CD4-positive, alpha-beta T cell treated with Interleukin-12 subunit alpha and Interleukin-12 subunit beta, for 1 hour (primary cell): ENCODE measurements around the gene SLAMF6.
A peak's percentile ranks its signal among the peaks of the same experiment; 100 is the strongest.
"Not testable (repeated sequence)": the region's sequence is repeated elsewhere in the genome, so short reads cannot be mapped to it uniquely, and the experiment has no call there.

Experiments
- DNase-seq: peaks from one replicate; pipeline ENCODE4 v3.0.0-alpha.2; 2020

SLAMF6 gene

DNA sequence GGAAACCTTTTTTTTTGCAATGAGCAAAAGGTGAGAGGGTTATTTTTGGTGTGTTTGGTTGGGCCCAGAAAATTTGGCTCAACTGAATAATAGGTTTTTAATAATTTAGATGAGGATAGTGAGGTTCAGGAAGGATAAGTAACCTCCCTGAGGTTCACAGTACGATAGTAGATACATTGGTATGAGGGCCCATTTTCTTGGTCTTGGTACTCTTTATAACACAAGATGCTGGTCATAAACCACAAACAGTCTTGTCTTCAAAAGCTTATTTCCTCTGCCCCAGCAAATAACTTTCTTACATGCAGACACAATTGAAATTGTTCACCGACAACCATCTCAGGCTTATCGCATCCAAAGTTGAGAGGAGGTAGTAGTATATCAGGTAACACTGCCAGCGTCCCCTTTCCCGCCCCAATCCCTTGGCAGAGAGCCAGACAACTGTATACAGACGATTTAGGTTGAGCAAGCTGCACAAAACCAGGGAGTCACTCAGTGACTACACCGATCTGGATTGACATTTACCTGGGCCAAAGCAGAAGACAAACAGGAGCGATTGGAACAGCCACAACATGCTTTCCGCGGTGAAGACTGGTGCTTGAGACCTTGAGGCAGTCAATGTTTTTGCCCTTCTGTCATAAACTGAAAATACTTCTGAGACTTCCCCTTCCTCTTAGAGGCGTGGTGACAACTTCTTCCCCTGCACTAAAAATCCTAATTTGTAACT, at the start of gene SLAMF6:
Gene SLAMF6 (minus strand): TSS at position 634 of the 724 bp plus-strand sequence. CDS start 63 bp downstream, at position 571.
- DNase-seq: peak; percentile 55

DNA sequence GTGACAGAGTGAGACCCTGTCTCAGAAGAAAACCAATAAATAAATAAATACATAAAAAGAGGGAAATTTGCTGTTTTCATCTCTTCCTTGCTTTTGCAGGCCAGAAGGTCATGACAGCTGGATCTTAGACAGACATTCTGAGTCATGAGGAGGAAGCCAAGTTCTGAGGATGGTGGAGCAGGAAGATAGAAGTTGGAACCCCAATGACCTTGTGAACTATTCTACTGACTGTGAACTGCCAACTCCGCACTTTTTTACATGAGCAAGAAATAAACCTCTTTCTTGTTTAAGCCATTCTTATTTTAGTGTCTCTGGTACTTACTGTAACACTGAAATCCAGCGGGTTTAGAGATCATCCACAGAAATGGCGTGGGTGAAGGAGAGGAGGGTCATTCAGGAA, 47.8 kb upstream of the SLAMF6 start:
- no peak for DNase-seq

DNA sequence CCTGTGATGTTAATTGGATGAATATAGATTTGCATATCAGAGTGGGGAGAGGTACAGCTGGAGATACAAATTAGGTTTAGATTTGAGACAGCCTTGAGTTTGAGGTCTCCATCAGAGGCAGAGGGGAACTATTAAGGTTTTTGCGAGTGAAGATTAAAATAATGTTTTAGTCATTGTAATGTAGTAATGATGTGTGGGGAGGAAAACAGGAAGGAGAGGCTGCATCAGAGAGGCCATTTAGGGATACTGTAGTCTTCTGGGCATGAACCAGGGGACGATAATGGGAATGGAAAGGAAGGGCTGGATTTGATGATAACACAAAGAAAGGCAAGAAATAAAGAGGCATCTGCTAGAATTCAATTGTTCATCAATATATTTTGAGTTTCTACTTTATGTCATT, 46.8 kb upstream of the SLAMF6 start:
- DNase-seq: no peak

DNA sequence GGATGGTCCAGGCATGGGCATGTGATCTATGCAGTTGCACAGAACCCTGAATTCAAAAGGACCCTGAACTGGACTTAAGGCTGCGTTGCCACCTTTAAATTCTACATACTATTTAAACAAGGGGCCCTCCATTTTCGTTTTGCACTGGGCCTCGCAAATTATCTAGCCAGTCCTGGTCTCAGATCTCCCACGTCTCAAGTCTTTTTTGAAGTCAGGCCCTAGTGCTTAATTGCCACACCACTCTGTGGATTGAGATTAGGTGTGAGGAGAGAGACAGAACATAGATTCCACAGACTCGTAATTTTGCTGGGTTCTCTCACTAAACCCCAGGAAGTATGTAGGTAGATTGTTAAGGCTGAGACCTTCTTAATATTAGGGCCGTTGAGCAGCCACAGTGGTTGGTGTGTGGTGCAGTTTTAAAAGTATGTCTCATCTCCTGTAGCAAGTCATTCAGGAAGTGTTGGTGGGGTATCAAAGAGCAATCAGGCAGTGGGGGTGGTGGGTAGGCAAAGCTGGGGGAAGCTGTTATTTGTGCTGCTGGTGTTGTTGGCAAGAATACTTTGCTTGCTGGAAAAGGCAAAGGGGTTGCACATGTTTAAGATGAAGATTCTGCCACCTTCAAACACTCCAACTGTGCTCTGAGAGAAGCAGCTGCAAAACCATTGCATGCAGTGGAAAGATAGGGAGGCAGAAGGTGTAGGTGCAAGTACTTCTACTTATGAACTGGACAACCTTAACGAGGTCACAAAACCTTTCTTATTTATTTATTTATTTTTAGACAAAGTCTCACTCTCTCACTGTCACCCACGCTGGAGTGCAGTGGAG, 45.0 kb upstream of the SLAMF6 start:
- DNase-seq: peak; percentile 78

DNA sequence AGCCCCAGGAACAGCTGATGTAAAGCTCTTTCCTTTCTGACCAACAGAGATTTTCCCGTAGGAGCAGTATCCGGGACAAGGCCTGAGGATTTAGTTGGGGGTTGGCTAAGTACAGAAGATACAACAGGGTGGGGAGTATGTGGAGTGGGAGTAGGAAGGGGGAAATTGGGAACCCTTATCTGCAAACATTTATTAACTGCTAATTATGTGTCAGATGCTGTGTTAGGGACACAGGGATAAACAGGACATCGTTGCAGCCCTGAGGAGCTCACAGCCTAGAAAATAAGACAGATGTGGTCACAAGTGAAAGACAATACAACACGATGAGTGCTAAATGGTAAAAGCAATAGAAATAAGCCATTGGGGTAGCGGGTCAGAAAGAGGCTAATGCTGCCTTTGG, 44.3 kb upstream of the SLAMF6 start:
- DNase-seq: no peak

DNA sequence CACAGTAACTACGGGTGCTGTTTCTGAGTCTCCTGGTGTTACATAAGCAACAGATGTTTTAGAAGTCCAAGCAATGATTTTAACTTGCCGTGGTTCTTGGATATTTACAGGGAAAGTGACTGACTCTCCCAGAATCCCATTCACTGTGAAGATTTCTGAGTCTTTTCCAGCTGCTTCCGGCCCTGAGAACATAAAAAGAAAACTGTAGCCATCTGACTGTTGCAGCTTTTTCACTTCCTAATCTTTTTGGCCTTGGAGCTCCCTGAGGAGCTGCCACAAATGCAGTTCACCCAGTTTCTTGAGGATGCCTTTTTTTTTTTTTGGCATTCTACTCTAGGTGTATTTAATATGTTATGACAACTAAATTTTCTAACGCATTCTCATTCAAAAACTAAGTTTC, 42.5 kb upstream of the SLAMF6 start:
- no peak for DNase-seq

DNA sequence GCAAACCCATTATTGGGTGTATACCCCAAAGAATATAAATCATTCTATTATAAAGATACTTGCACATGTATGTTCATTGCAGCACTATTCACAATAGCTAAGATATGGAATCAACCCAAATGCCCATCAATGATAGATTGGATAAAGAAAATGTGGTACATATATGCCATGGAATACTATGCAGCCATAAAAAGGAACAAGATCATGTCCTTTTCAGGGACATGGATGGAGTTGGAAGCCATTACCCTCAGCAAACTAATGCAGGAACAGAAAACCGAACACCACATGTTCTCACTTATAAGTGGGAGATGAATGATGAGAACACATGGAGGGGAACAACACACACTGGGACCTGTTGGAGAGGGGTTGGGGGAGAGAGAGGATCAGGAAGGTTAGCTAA, 40.2 kb upstream of the SLAMF6 start:
- not testable (repeated sequence) for DNase-seq

DNA sequence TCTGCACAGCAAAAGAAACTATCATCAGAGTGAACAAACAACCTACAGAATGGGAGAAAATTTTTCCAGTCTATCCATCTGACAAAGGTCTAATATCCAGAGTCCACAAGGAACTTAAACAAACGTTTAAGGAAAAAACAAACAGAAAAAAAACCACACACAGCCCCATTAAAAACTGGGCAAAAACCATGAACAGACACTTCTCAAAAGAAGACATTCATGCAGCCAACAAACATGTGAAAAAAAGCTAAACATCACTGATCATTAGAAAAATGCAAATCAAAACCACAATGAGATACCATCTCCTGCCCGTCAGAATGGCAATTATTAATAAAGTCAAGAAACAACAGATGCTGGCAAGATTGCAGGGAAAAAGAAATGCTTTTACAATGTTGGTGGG, 39.7 kb upstream of the SLAMF6 start:
- not testable (repeated sequence) for DNase-seq

DNA sequence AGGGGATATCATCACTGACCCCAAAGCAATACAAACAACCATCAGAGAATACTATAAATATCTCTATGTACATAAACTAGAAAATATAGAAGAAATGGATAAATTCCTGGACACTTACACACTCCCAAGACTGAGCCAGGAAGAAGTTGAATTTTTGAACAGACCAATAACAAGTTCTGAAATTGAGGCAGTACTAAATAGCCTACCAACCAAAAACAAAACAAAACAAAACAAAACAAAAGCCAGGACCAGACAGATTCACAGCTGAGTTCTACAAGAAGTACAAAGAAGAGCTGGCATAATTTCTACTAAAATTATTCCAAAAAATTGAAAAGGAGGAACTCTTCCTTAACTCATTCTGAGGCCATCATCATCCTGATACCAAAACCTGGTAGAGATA, 37.8 kb upstream of the SLAMF6 start:
- DNase-seq: peak; percentile 44

DNA sequence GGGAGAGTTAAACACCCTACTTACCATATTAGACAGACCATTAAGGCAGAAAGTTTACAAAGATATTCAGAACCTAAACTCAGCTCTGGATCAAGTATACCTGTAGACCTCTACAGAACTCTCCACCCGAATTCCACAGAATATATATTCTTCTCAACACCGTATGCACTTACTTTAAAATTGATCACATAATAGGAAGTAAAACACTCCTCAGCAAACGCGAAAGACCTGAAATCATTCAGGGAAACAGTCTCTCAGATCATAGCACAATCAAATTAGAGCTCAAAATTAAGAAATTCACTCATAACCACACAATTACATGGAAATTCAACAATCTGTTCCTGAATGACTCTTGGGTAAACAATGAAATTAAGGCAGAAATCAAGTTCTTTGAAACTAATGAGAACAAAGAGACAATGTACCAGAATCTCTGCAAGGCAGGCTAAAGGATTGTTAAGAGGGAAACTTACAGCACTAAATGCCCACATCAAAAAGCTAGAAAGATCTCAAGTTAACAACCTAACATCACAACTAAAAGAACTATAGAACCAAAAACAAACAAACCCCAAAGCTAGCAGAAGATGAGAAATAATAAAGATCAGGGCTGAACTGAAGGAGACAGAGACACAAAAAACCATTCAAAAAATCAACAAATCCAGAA, 37.1 kb upstream of the SLAMF6 start:
- peak; percentile 42 for DNase-seq

DNA sequence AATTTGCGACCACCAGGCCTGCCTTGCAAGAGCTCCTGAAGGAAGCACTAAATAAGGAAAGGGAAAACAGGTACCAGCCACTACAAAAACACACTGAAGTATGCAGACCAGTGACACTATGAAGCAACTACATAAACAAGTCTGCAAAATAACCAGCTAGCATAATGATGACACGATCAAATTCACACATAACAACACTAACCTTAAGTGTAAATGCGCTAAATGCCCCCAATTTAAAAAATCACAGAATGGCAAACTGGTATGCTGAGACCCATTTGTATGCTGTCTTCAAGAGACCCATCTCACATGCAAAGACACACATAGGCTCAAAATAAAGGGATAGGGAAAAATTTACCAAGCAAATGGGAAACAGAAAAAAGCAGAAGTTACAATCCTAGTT, 36.4 kb upstream of the SLAMF6 start:
- peak; percentile 39 for DNase-seq

DNA sequence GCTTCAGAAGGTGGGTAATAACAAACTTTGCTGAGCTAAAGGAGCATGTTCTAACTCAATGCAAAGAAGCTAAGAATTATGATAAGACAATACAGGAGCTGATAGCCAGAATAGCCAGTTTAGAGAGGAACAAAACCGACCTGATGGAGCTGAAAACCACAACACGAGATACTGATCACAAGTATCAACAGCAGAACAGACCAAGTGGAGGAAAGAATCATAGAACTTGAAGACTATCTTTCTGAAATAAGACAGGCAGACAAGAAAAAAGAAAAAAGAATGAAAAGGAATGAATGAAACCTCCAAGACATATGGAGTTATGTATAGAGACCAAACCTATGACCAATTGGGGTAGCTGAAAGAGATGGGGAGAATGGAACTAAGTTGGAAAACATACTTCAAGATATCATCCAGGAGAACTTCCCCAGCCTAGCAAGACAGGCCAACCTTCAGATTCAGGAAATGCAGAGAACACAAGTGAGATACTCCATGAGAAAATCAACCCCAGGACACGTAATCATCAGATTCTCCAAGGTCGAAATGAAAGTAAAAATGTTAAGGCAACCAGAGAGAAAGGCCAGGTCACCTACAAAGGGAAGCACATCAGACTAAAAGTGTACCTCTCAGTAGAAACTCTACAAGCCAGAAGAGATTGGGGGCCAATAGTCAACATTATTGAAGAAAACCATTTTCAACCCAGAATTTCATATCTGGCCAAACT, 35.8 kb upstream of the SLAMF6 start:
- DNase-seq: peak; percentile 40

DNA sequence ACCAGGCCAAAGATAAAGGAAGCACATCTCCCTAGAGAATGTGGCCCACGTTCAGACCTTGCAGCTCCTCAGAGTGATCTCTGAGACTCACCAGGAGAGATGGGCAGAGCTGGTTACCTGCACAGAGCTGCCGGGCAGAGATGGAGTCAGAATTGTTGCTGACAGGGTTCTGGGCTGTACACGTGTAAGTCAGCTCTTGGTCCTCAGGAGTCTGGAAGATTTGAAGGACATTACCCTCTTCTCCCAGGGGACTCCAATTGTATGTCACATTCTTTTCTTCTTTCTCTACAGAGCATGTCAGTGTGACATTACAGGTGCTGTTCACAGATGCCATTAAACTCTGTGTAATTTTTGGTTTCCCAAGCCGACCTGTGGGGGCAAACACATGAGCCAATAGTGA, 30.7 kb upstream of the SLAMF6 start:
- DNase-seq: no peak

DNA sequence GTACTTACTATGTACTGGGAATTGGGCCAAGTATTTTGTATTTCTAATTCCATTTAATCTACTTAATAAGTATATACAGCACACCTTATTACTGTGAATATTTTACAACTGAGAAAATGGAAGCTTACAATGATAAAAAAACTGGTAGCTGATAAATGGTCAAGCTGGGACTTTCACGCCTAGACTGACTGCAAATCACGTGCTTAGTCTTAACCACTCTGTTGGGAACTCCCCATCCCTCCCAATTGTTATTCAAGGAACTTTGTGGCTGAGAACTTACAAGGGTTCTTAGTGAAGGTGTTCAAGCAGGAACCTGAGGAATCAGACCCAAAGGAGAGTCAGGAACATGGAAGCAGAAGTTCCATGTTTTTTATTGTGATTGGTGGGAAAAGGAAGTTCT, 29.4 kb upstream of the SLAMF6 start:
- DNase-seq: no peak

DNA sequence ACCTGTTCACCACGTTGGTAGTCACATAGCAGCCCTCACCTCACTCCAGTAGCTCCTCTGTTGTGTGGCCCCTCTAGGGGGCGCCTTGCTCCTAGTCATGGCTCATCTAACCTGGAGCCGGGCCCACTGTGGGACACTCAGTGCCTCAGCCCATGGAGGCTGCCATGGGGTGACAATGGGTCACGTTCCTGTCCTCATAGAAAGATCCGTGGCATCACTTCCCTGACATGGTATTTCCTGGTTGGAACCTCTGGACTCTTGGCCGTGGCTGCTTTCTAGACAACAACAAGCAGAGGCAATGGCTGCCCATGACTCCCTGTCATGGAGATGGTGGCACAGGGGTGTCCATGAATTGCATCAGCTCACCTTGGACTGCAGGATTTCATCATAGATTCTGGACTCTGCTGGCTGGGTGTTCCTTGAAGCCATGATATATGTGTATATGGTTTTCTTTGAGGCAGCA, 27.5 kb upstream of the SLAMF6 start:
- DNase-seq: peak; percentile 68

DNA sequence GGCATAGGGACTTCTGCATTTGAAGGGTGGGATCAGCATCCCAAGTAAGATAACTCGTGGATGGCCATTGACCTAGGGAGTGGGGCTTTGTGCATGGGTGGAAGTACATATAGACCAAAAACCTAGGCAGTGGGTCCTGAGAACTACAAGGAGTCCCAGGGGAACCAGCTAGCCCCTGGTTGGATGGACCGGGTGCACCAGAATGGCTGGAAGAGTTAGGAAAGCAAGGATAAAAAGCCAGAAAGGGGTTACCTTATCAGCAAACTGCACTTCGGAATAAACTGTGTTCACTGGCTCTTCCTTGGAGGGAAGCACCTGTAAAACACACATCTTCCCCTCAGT, 26.6 kb upstream of the SLAMF6 start:
- no peak for DNase-seq

DNA sequence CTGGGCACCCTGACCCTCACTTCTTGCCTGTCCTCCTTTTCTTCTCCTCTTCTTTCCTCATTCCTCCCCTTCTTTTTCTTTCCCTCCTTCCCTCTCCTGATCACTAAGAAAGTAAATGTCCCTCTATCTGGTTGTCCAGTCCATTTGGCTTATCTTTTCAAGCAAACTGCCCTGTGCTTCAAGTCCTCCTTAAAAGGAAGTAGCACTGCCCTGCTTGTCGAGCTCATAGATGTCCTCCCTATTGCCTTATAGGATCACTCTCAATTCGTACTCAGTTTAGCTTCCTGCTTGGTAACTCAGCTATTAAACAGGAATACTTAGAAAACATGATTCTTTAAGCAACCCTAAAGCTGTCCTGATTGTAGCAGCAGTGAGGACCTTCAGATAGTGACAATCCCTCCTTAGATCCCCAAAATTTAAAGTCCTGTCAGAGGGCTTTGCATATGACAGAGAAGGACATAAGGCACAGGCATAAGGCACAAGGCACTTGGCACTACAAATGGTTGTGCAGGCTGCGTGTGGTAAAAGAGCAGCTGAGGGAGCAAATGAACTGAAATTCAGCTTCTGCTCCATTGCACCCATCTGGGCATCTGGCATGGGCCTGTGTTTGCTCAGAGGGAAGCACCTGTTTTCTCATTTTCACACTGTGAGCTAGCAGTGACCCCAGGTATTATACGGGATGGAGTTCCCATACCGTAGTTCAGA, 26.1 kb upstream of the SLAMF6 start:
- no peak for DNase-seq

DNA sequence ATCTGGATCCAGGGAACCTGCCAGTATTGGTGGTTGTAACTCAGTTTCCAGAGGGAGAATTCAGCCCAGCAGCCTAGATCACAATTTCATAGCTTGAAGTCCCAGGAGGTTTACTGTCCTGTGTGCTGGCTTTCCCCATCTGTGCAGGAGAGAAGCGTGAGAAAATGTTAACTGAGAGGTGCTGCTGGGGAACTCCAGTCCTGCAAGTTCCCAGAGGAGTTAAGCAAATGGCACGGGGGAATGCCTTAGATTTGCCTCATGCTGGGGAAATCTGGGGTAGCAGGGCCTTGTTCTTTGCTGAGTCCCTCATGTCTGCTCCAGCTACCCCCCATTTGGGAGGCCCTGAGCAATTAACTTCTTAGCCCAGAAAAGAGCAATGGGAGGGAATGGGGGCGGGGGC, 25.1 kb upstream of the SLAMF6 start:
- no peak for DNase-seq

DNA sequence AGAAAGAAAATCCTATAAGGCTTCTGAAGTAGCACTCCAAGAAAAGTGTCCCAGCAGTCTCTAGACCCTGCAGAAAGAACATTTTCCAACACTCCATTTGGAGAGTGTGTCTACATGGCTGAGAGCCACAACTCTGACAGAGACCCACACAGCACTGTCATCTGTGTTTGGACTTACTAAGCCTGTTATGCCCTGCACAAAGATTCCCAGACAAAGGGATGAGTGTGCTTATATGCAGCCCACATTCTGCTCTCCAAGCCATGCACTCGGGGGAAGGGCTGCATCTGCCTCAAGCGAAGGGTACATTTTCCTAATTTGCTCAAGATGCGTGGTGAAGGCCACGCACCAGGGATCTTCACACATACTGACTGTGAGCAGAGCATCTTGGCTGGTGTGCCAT, 24.4 kb upstream of the SLAMF6 start:
- DNase-seq: no peak

DNA sequence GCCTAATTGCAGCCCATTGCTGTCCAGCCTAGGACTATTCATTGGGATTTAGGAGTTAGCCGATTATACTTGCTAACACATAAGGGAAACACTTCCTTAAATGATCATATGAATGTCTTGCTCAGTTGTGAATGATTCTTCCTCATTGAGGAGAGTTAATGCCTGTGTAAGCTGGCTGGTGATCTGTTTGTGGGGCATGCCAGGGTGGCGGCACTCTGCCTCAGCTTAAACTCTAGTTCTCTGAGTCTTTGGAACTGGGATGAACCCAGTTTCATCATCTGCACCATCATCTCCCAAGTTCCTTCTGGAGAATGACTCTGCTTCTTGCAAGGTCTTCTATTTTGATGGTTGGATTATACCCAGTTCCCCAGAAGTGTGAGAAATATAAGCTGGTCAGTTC, 23.9 kb upstream of the SLAMF6 start:
- no peak for DNase-seq

DNA sequence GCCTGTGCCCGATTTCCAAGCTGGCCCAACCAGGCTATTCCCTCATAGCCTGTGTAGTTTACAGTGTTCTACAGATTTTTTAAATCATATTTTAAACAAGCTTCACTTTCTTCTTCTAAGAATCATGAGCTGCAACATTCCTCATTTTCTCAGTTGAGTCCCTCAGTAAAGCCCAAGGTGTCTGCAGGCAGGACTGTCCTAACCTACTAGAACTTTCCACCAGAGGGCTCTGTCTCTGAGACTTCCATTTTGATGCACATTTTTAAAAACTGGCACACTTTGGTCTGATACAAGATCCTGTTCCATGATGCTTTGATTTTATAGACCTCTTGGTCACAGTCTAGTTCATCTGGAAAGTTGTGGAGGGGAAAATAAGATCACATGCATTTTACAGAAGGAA, 21.6 kb upstream of the SLAMF6 start:
- peak; percentile 63 for DNase-seq

DNA sequence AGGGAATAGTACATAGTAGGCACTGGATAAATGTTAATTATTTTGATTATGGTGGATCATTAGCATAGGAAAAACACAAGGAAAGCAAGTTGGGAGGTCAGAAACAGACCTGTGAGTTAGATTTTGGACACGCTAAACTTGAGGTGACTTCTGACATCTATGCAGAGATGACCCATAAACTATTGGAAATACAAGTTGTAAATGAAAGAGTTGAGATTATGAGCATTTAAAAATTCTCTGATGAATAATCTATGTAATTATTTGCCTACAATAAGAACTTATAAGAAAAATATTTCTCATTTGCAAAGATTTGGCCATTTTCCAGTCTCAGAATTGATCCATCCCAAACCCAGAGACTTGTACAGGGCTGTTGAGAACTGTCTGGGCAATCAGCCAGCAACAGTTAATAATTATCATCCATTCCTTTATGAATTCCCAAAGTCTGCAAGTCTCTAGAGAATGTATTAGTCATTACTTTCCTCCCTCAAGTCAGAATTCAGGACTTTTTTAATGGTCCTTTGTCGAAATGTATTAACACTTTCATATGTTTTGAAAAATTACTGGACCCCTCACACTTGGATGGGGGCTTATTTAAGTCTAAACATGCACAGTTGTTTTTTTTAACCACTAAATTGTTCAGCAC, 19.4 kb upstream of the SLAMF6 start:
- DNase-seq: no peak
